Stimulated activated CD8-positive, alpha-beta memory T cell treated with anti-CD3 and anti-CD28 coated beads, Interleukin-7, amount 100 ng/mL, for 4 hours (primary cell): ENCODE data around the gene COL6A6.

Experiments
- DNase-seq, 2 donors: peaks; one replicate each; pipeline ENCODE4 v3.0.0-alpha.2; 2020; ENCODE audit warnings: low read depth in 2 of 2

The COL6A6 gene, protein sequence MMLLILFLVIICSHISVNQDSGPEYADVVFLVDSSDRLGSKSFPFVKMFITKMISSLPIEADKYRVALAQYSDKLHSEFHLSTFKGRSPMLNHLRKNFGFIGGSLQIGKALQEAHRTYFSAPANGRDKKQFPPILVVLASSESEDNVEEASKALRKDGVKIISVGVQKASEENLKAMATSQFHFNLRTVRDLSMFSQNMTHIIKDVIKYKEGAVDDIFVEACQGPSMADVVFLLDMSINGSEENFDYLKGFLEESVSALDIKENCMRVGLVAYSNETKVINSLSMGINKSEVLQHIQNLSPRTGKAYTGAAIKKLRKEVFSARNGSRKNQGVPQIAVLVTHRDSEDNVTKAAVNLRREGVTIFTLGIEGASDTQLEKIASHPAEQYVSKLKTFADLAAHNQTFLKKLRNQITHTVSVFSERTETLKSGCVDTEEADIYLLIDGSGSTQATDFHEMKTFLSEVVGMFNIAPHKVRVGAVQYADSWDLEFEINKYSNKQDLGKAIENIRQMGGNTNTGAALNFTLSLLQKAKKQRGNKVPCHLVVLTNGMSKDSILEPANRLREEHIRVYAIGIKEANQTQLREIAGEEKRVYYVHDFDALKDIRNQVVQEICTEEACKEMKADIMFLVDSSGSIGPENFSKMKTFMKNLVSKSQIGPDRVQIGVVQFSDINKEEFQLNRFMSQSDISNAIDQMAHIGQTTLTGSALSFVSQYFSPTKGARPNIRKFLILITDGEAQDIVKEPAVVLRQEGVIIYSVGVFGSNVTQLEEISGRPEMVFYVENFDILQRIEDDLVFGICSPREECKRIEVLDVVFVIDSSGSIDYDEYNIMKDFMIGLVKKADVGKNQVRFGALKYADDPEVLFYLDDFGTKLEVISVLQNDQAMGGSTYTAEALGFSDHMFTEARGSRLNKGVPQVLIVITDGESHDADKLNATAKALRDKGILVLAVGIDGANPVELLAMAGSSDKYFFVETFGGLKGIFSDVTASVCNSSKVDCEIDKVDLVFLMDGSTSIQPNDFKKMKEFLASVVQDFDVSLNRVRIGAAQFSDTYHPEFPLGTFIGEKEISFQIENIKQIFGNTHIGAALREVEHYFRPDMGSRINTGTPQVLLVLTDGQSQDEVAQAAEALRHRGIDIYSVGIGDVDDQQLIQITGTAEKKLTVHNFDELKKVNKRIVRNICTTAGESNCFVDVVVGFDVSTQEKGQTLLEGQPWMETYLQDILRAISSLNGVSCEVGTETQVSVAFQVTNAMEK (N-terminal part only)

DNA sequence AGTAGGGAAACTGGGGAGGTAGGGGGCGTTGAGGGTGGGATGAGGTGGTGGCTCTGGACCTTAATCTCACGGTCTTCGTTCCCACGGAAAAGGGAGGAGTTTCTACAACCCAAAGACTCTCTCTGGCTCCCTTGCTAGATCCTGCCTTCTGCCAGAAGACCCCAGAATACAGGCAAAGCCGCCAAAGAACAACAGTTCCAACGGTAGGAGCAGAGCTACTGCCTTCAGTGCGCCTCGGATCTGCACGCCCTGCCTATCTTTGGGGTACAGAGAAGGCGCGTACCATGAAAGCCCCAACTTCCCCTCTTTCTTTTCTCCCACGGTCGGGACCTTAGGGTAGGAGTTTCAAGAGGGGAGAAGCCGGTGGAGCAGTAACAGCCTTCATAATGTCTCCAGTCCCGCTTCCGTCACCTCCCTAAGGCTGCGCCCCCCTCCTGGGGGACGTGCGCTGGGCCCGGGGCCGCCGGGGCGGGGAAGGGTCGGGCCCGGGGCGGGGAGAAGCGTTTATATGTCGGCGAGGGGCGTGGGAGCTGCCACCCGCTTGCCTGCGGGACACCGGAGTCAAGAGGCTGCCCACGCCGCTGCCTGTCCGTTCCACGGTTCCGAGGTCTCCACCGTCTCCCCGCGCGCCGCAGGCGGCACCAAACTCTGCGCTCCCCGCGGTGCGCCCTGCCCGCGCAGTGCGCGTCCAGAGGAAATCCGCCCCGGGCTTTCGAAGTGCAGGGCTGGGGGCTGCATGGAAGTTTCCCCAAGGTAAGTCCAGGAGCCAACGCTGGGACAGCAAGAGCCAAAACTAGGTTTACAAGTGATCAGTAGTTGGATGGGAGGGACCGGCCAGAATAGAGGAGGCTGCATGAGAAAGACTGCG is at the start of gene COL6A6:
COL6A6 (plus strand) TSS at position 533 of the 868 bp plus-strand sequence. CDS start 43,188 bp downstream, outside the sequence.
- DNase-seq = no peak

DNA sequence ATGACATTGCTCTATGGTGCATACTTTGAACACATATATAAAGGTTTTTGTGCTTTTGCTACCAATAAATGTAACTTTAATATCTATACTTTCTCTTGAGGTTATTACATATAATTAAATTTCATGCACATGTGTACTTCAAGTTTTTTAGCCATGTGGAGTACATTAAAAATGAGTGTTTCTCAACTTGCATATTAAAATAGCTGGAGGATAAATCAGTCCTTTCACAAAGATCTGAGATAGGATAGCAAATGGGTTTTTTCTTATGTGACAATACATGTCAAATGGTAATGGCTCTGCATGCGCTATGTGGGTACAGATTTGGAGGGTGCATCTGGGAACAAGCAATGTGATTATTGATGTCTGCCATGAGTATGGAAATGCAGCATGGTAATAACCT is 48.7 kb upstream of the COL6A6 start:
- no peak for DNase-seq

DNA sequence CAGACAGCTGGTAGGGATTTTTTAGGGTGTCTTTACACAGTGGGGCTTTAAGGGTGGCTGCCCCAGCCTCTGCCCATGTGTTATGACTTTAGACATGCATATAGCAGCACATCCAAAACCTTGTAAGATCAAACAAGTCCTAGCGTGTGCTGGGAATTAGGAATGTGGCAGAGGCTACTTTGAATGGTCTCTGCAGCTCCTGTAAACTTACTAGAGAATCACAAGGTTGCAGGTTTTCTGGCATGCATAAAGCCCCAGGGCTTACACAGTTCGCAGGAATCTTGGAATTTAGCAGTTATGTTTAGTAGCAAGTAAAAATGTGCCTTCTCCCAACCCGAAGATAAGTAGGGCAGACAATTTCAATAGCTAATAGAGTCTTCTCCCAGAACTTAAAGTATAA is 46.9 kb upstream of the COL6A6 start:
- no peak for DNase-seq

DNA sequence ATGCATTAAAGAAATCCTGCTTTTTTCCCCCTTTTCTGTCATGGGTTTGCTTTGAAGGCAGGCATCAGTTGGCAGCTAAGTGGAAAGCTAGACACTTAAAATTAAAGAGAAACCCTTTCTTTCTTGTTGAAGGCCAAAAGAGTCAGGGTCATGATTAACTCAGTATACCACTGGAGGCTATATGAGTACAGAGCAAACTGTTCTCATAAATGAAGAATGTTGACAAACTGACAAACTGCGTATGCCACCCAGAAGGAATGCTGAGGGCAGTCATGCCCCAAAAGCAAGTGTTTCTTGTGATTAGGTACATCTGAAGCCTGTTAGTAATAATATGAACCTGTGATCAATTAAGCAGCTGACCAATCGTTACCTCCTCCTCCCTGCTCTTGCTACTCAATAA is 43.6 kb upstream of the COL6A6 start:
- no peak for DNase-seq

DNA sequence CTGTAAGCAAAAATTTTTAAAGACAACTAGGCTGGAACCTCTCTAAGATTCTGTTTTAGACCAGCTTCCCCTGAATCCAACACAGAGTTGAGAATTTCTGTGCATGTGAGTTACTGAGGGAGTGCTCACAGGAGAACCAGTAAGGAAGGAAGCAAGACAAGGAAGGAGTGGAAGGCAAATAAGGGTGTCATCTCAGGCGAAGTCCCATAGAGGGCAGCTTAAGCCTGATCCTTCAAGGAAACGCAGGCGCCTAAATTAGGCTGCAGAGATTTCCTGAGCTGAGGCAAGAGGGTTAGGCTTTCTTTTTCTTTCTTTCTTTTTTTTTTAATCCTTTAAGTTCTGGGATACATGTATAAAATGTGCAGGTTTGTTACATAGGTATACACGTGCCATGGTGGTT is 36.2 kb upstream of the COL6A6 start:
- no peak for DNase-seq

DNA sequence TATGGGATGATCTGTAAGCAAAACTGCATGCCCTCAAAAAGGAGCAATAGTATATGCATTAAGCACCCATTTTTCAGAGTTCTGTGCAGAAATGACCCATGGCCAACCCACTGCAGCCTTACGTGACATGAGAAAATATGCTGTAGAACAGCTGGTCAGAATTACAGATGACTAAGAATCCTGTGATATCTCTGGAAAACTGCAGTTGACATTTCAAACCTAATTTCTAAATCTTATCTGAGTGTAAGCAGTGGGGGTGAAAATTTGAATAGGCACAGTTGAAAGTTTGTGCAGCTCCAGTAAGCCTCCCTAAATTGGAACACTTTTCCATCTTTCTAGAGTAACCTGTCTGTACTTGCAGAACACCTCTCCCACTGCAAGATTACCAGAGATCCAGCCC is 28.7 kb upstream of the COL6A6 start:
- no peak for DNase-seq

DNA sequence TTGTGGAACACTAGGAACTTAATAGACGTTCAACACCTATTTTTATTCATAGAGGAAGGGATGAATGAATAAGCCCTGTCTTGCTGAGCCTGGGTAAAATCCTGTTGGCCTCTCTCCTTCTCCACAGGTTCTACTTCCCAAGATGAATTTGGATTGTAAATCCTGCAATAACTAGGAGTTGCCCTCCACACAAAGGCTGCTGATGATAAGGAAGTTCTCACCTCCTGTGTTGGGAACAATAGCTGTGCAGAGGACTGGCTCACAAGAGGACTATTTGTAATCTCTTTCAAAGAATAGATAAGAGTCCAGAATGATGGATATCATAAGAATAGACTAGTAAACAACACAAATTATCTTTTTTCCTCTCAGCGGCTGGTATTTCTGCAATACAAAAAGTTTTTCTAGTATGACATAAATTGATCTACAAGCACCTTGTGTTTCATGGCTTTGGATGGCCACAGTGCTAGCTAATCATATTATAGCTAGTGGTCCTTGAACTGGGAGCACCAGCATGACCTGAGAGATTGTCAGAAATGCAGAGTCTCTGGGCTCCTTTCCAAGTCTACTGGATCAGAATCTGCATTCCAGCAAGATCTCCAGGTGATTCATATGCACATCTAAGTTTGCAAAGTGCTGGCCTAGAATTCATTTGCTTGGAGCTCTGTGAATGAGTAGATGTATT is 28.1 kb upstream of the COL6A6 start:
- no peak for DNase-seq

DNA sequence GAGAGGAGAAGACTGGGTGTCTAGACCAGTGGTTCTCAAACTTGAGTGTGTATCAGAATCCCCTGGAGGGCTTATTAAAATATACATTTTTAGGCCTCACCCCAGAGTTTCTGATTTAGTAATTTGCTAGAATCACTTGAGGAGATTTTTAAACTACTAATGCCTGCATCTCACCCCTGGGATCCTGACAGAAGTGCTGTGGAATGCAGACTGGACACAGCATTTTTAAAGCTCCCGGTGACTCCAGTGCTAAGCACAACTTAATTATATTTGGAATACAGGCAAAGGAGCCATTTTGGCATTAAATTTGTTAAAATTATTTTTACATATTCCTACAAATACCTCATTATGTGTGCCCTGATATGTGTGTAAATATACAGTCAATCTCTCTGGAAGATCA is 26.7 kb upstream of the COL6A6 start:
- DNase-seq = no peak

DNA sequence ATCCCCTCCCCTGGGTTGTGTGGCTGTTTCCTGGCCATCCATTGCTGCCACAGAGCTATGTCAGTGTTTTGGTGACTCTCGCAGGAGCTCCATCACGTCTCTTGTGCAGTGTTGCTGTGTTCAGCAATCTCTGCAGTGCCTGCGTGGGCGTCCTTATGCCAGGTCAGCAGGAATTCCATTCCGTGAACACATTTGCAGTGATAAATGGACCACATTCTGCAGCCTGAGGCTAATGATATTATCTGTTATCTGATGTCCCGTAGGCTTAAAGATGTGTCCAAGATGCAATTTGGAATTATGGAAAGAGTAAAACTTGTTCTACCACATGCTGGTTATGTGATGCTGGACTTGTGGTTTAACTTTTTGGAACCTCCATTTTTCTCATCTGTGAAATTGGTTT is 25.5 kb upstream of the COL6A6 start:
- no peak for DNase-seq

DNA sequence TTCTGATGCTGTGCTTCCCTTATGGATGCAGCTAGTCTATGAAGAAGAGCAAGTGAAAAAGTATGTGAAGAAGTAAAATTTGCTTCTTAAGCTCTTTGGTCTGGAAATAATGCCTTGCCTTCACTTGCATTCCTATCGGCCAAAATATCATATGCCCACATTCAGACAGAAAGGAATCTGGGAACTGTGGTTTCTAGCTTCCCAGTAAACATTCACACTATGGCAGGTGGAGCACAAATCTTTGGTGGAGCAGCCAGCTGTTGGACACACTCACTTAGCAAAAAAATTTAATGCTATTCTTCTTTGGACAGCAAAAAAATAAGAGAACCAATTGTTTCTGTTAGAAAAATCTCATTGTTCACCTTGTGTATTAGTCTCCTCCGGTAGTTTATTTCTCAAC is 12.3 kb upstream of the COL6A6 start:
- no peak for DNase-seq

DNA sequence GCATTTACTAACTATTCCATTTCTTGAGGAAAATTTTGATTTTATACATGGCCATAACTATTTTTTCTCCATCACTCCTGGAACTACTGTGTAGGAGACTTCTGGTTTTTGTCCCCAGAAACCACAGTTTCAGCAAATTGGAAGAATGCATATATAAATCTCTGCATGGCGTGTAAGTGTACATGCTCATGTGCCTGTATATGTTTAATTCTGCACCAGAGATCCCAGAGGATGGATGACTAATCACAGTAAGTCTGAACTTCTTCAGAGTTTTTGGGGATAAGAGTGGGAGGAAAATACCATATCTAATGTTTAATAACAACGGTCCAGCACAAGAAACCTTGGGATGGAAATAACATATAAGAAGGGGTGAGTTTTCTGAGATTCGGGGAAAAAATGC is 10.9 kb upstream of the COL6A6 start:
- DNase-seq = no peak

DNA sequence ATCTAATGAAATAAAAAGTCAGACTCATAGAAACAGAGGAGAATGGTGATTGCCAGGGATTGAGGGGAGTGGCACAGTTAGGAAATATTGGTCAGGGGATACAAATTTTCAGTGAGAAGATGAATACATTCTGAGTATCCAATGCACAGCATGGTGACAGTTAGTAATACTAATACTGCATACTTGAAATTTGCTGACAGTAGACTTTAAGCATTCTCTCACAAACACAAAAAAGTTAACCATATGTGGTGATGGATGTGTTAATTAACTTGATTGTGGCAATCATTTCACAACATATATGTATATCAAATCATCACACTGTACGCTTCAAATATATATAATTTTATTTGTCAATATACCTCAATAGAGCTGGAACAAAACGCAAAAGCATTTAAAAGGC is 9.2 kb upstream of the COL6A6 start:
- no peak for DNase-seq

DNA sequence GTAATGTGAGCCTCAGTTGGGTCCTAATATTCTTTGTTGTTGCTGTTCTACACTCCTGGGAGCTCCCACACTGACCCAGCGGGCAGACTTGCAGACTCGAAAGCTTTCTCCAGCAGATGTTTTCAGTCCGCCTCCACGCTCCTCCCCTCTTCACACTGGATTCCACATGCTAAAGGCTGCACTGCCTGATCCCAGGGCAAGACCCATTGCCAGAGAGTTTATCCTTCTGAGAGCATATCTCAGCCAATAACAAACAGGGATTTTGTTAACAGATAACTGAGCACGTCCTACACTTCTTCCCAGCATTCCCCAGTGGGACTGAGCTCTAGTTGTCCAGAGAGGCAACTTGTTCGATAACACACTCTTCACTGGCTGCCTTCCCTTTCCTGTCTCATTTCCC is 8.0 kb upstream of the COL6A6 start:
- no peak for DNase-seq

DNA sequence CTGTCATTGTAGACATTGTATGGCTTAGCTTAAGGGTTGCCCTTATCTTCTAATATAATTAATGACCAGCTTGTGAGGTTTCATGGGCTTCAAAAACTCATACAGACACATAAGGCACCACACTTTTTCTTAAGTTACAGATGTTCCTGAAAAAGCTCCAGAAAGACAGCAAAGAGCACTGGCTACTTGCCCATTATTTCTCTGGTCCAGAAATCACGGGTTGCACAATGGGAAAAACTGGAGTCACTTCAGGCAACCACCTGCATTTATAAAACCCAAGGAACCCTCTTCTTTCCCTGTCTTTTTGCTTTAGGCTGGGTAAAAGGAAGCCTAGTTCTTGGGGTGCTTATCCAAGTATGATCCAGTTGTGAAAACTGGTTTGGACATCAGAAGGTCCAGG is 2.3 kb upstream of the COL6A6 start:
- DNase-seq = no peak

DNA sequence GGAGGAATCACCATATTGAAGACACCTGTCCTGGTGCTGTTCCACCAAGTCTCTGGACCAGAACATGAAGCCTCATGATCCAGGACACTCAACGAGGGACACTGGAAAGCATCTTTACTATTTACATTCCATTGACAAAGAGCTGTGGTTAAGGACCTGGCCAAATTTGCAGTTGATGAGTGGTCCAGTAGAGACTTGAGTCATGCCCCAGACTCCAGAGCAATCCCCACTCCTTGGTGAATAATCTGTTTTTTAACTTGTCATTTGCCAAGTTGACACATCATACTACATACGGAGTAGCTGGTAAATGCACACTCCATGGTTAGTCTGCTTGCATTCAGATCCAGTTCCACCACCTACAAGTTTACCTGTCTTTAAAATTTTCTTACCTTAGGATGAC is 1.2 kb upstream of the COL6A6 start:
- no peak for DNase-seq

DNA sequence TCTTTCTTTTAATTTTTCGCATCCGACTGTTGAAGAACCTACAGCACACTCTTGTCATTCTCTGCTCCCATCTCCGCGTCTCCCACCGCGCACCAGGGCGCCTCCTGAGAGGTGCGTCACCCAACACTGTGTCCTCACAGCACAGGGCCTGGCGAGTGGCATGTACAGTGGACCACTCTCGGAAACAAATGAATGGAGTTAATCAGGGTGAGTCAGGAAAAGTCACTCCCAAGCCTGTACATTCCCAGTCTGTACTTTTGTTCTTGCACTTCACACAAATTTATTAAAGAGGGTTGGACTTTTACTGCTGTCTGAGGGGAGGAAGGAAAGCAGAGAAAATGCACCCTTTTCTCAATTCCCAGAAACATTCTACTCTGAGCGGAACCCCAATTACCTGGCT is 625 bp downstream of the COL6A6 start:
- DNase-seq = no peak

DNA sequence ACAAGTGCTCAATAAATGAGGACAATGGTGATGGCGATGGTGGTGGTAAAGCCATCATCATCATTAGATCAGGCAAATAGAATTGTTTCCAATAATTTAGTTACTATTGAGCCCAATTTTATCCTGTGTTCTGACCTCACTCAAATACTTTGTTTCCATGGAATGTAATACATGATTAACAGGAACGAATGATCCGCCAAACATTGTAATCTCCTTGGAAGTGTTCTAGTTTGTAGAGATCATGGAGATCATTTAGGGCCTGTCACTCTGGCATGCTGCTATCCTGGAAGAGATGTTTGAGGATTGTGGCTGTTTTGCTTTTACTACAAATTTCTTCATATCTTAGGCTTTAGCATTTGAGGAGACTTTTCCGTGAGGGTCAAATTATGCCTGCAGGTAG is 2.8 kb downstream of the COL6A6 start:
- no peak for DNase-seq

DNA sequence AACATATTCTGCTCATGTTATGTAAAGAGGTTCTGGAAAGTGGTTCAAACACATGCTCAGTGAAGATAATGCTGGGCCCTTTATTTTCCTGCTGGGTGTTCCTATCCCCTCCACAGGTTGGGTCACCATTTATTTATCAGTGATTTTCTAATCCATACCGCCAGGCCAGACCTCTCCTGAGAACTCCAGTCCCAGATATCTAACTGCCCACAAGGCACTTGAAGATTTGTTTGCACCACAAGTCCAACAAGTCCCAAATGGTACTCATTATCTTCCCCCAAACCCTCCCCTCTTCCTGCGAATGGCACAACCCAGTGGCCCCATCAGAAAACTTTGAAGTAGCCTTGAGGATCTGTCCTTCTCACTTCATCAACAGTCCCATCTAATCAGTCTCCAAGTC is 5.4 kb downstream of the COL6A6 start:
- no peak for DNase-seq

DNA sequence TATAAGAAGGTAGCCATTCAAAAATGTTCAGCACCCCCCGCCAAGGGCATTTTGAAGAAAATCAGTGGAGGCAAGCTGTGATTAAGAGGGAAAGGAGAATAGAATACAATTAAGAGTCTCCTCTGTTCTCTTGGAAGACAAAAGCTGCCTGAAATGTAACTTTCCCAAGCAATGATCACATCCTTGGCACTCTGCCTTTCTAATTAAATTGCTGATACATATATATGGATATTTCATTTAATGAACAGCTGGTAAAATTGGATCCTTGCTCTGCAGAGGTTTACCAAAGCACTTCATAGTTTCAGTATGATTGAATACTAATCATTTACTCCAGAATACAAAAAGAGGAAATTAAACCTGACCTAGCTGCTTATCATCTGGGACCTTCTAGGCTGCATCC is 10.4 kb downstream of the COL6A6 start:
- DNase-seq = no peak

DNA sequence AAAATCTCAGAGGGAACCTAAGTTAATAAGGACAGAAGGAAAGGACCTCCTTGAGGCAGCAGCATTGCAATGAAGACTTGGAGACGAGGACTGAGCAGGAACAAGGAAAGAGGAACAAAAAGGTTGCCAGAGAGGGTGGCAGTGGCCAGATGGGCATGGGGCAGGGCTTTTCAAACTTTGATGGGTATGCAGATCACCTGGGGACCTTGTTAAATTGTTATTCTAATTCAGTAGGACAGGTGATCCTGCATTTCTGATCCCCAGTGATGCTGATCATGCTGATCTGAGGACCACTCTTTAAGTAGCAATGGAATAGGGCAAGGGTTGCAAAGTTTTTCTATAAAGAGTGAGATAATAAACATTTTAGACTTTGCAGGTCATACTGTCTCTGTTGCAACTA is 11.1 kb downstream of the COL6A6 start:
- no peak for DNase-seq
